ENCODE measurements around the gene CAPN11. TPM values are rescaled to one million over a fixed set of nuclear protein-coding genes. Genes with fewer than 3 reads are reported as not detected.

Gene CAPN11
- total and polyA plus RNA-seq, 2 of the 4 experiments (the other 2 are of a cell fraction): not detected

- WGBS, 2 experiments (ENCODE audit: extremely low coverage in 2 of 2, insufficient read length in 1 of 2): 1% methylated on average over 14 of the region's 80 CpGs; no CpG with 5 or more reads in 1 of the 2 experiments
- peak within 1 kb of the TSS; percentile 94 for H3K4me3 ChIP-seq (ENCODE audit: insufficient read depth, low read depth, low read length)
- no peak within 1 kb of the TSS for H2BK15ac ChIP-seq (ENCODE audit: low read depth, low read length)
- H4K5ac ChIP-seq (ENCODE audit: low read depth, low read length): peak within 1 kb of the TSS; percentile 58; the same call in 1 of the 2 replicates
- DNase-seq (peak; percentile 88), ATAC-seq (ENCODE audit: low read depth) (peak; percentile 89)
- H4K20me1 ChIP-seq (ENCODE audit: insufficient read depth, low read length): peaks cover 47% of the 10 kb centered on the region
- no peaks in the 10 kb centered on the region for H3K9me3 ChIP-seq (ENCODE audit: control insufficient read depth, insufficient read depth, low read length)
- H3K36me3 ChIP-seq (ENCODE audit: control insufficient read depth, insufficient read depth, low read length): no peaks in the 10 kb centered on the region
- POLR2A ChIA-PET (ENCODE audit: unreplicated experiment): interaction anchor here (0.5 kb wide), 1 partner anchor 28 kb away, joined by 5 read pairs; no protein-coding TSS in a partner anchor
- peak within 1 kb of the TSS; percentile 88 for H2BK5ac ChIP-seq (ENCODE audit: low read depth, low read length, poor library complexity, severe bottlenecking)
- peak within 1 kb of the TSS; percentile 74 for H2AK5ac ChIP-seq (ENCODE audit: low read depth, low read length)
- peak within 1 kb of the TSS; percentile 96 for H2AK9ac ChIP-seq (replicated peaks; ENCODE audit: low read depth, low read length, poor library complexity)
- no peaks in the 10 kb centered on the region; the same call in 1 of the 2 replicates for H3K9me1 ChIP-seq (ENCODE audit: insufficient read depth, low read length)
- H3K56ac ChIP-seq (ENCODE audit: extremely low read depth, insufficient read depth, low read length): peak within 1 kb of the TSS; percentile 73
- CTCF ChIA-PET: no interaction called here
- peaks cover 18% of the 10 kb centered on the region for H3K4me1 ChIP-seq (ENCODE audit: control insufficient read depth, insufficient read depth, low read length)
- no TSS peak for BruUV-seq (replicated peaks)
- H2BK120ac ChIP-seq (ENCODE audit: low read depth, low read length): 0 out of 2 replicates have a peak within 1 kb of the TSS, but pooled peaks have one; percentile 0
- peak within 1 kb of the TSS; percentile 95 for H3K27ac ChIP-seq (ENCODE audit: insufficient read depth, low read length)
- H3K4me2 ChIP-seq (ENCODE audit: low read depth, low read length): peak within 1 kb of the TSS; percentile 92
- H3K79me1 ChIP-seq (ENCODE audit: low read depth in 1 of 2, low read length in 2 of 2): peaks cover 40 to 75% of the 10 kb centered on the region in 2 experiments
- peak within 1 kb of the TSS; percentile 91 for H3K4ac ChIP-seq (ENCODE audit: low read depth, low read length)
- H3K14ac ChIP-seq (replicated peaks; ENCODE audit: low read depth, low read length): peak within 1 kb of the TSS; percentile 87
- H4K8ac ChIP-seq (ENCODE audit: low read depth in 2 of 2, low read length in 2 of 2): peak within 1 kb of the TSS; percentile 67 to 74; a peak in 2 of 4 replicates
- H3K9ac ChIP-seq (ENCODE audit: low read depth, low read length): peak within 1 kb of the TSS; percentile 94
- no peaks in the 10 kb centered on the region for H3K27me3 ChIP-seq (ENCODE audit: control insufficient read depth, insufficient read depth, low read length)
- H3K23ac ChIP-seq (ENCODE audit: low read depth, low read length): peak within 1 kb of the TSS; percentile 76
- intact Hi-C loops (cut with micrococcal nuclease): no loop called here
- no peak for TF ChIP-seq RFX5 (IDR thresholded peaks at IDR 0.05; ENCODE audit: low read depth, low read length)
- TF ChIP-seq POLR2A (IDR thresholded peaks at IDR 0.05; ENCODE audit: low read depth, low read length): peak; percentile 47; the same call in 1 of the 2 replicates
- TF ChIP-seq FOS (IDR thresholded peaks at IDR 0.05; ENCODE audit: low read depth, low read length): no peak
- TF ChIP-seq MXI1 (IDR thresholded peaks at IDR 0.05; ENCODE audit: borderline replicate concordance, low read depth, low read length): 0 out of 2 replicates have a peak, but pooled peaks have one; percentile 32
- TF ChIP-seq CEBPB (IDR thresholded peaks at IDR 0.05; ENCODE audit: low read depth, low read length): no peak
- TF ChIP-seq RAD21 (IDR thresholded peaks at IDR 0.05; ENCODE audit: low read length): no peak
- peak; percentile 64; the same call in 1 of the 2 replicates for TF ChIP-seq USF2 (IDR thresholded peaks at IDR 0.05; ENCODE audit: low read depth, low read length)
- TF ChIP-seq MAZ (IDR thresholded peaks at IDR 0.05; ENCODE audit: borderline replicate concordance, low read depth, low read length): peak; percentile 70; the same call in 1 of the 2 replicates
- H2BK20ac ChIP-seq (ENCODE audit: low read depth, low read length): no peak within 1 kb of the TSS
- dilution Hi-C loops (cut with HindIII; ENCODE audit: low sequenced_read_pairs, unreplicated experiment): no loop called here
- H2AFZ ChIP-seq (replicated peaks; ENCODE audit: low read length, poor library complexity): peak within 1 kb of the TSS; percentile 93
- peak within 1 kb of the TSS; percentile 61; the same call in 1 of the 2 replicates for H4K91ac ChIP-seq (ENCODE audit: insufficient read depth, low read depth, low read length)
- in situ Hi-C loops (cut with MboI; ENCODE audit: low sequenced_read_pairs): no loop called here
- peak within 1 kb of the TSS; percentile 83 for H3K18ac ChIP-seq (ENCODE audit: low read depth, low read length)
These were observed 31.2 kb upstream of the CAPN11 start, which contains the start of the genes MRPL14 and TMEM63B for GRCh38 chr6:44127186-44128019. TSS of gene MRPL14 (minus strand) at chr6:44127452. CDS start at chr6:44116611, 10,841 bp downstream. TSS of gene TMEM63B (plus strand) at chr6:44127554. CDS start at chr6:44134585, 7,031 bp downstream.
